BLaER1 (cell line): ENCODE results near the gene RND3.
A peak's percentile ranks its signal among the peaks of the same experiment; 100 is the strongest.

ENCODE experiments used
- H3K27ac ChIP-seq: shearing (Covaris generic); formaldehyde crosslinking; 2 replicates; pipeline ENCODE4 v1.8.1; 2022
- H3K27me3 ChIP-seq: shearing (Covaris generic); formaldehyde crosslinking; 2 replicates; pipeline ENCODE4 v1.8.1; 2022
- H3K36me3 ChIP-seq: shearing (Covaris generic); formaldehyde crosslinking; 2 replicates; pipeline ENCODE4 v1.8.1; 2022
- H3K4me1 ChIP-seq: shearing (Covaris generic); formaldehyde crosslinking; 2 replicates; pipeline ENCODE4 v1.8.1; 2022
- H3K4me2 ChIP-seq: shearing (Covaris generic); formaldehyde crosslinking; 2 replicates; pipeline ENCODE4 v1.8.1; 2022
- H3K4me3 ChIP-seq: shearing (Covaris generic); formaldehyde crosslinking; 2 replicates; pipeline ENCODE4 v1.8.1; 2022
- H3K9ac ChIP-seq: shearing (Covaris generic); formaldehyde crosslinking; 2 replicates; pipeline ENCODE4 v1.8.1; 2022
- H3K9me3 ChIP-seq: shearing (Covaris generic); formaldehyde crosslinking; 2 replicates; pipeline ENCODE4 v1.8.1; 2022
- H4K20me1 ChIP-seq: shearing (Covaris generic); formaldehyde crosslinking; 2 replicates; pipeline ENCODE4 v1.8.1; 2022
- Cebpa-rat ChIP-seq: shearing (Covaris generic); IDR thresholded peaks from 2 replicates; pipeline ENCODE4 v1.8.1; 2022

RND3 gene, protein sequence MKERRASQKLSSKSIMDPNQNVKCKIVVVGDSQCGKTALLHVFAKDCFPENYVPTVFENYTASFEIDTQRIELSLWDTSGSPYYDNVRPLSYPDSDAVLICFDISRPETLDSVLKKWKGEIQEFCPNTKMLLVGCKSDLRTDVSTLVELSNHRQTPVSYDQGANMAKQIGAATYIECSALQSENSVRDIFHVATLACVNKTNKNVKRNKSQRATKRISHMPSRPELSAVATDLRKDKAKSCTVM

DNA sequence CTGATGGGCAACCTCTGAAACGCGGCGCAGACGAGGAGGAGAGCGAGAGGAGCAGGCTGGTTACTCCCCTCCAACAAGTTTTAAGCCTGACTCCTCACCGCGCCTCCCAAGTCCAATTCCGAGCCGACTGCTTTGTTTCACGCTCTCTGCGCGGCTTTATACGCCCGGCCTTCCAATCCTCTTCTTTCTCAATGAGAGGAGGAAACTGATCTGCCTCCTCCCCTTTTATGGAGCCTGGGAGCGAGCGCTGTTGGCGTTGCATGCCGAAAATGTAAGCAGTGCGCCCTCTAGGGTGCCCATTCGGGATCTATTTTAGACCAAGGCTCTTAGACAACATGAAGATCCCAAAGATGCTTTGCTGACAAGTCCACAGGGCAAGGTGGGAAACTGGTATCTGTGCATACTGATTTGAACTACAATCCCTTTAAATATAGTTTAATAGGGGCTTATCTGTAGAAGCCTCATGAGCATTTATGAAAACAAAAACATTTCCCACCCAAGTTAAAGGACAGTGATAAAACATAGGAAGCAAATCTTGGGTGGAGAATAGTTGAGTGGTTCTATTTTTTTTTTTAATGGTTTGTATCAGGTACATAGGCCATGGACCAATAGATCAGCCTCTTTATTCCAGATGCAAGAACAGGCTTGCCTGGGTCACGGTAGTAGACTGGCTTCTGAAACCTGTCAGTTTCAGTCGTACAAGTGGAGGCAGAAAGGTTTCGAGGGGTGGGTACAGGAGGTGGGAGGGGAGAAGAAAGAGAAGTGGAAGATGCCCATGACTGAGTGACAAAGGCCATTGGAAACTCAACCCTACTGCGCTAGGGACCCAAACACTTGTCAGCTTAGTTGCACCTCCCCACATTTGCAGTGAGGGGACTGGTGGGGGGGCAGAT, at the start of gene RND3:
Gene RND3 (minus strand): TSS at position 131 of the 893 bp plus-strand sequence. CDS start 250 bp downstream, outside the sequence.
- H3K9ac ChIP-seq, result peak within 1 kb of the TSS; percentile 54

DNA sequence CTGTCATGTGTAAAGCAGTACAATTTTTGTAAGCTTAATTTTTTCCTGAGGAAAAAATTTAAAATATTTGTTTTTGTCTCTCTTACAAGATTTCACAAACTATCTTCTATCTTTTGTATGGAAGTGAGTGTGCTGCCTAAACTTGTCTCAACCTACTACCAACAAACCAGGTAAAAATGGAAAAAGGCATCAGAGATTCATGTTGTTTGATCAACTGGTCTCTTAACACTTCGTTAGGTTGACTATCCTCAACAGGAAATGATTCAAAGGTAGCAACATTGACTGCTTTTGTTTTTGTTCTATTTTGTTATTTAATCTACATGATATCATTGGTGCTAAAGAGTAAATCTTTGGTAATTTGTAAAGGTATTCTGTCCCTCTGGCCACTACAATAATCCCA, 47.7 kb upstream of the RND3 start:
- H3K9me3 ChIP-seq, result peaks cover 9% of the 10 kb centered on the region
- H3K27me3 ChIP-seq, result no peaks in the 10 kb centered on the region
- no peaks in the 10 kb centered on the region for H3K4me1 ChIP-seq
- no peak overlapping the region for H3K27ac ChIP-seq
- H3K4me3 ChIP-seq, result no peak overlapping the region
- H3K36me3 ChIP-seq, result no peaks in the 10 kb centered on the region
- H4K20me1 ChIP-seq, result no peaks in the 10 kb centered on the region
- no peak for TF ChIP-seq Cebpa-rat
- no peak overlapping the region for H3K4me2 ChIP-seq
- no peak overlapping the region for H3K9ac ChIP-seq

More for the DNA sequence above, at the start of gene RND3:
- Histone ChIP-seq H4K20me1 (peaks cover 18% of the 10 kb centered on the region; the same call in 1 of the 2 replicates), H3K27me3 (peaks cover 32% of the 10 kb centered on the region), H3K4me1 (peaks cover 30% of the 10 kb centered on the region), H3K4me2 (peak within 1 kb of the TSS; percentile 100), H3K36me3 (no peaks in the 10 kb centered on the region), H3K4me3 (peak within 1 kb of the TSS; percentile 73), H3K9me3 (no peaks in the 10 kb centered on the region), H3K27ac (no peak within 1 kb of the TSS)
- TF ChIP-seq Cebpa-rat, result no peak

DNA sequence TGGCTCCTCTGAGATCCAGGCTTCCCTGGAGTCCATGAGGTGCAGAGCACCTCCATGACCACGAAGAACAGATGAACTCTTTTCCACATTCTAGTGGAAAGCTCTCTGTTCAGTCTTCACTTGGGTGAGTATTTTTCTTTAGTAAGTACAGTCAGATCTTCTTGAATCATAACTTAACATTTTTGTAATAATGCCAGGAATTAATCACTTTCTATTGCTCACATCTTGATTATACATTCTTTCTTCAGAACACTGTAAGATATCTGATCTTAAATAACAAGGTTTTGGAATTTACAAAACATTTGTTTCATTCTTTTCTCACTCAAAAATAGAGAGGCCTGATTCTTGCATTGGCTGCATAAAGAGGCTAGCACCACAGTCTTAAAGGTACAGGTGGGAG, 45.4 kb upstream of the RND3 start:
- no peak for TF ChIP-seq Cebpa-rat
- Histone ChIP-seq H3K27ac (no peak overlapping the region), H4K20me1 (no peaks in the 10 kb centered on the region), H3K4me1 (peaks cover 13% of the 10 kb centered on the region), H3K9ac (no peak overlapping the region), H3K9me3 (peaks cover 9% of the 10 kb centered on the region), H3K4me3 (no peak overlapping the region), H3K36me3 (no peaks in the 10 kb centered on the region), H3K27me3 (no peaks in the 10 kb centered on the region), H3K4me2 (no peak overlapping the region)

DNA sequence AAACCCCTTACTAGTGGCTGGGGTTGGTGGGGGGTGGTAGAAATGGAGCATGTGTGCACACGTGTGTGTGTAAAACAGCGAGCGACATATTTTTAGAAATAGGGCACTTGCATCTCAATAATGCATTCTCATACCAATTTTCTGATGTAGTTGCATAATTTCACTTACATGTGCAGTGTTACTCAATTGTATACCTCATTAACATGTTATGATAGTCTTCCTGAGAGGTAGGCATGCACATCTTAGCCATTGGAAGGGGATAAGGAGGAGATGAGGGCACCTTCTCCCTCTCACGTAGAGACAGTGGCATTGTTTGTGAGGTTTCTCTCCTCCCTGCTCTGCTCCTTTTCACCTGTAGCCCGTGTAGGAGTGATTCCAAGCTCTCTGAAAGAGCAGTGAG, 44.6 kb upstream of the RND3 start:
- Histone ChIP-seq H3K4me3 (no peak overlapping the region), H3K9me3 (peaks cover 9% of the 10 kb centered on the region), H3K36me3 (no peaks in the 10 kb centered on the region), H3K4me1 (peaks cover 13% of the 10 kb centered on the region), H3K9ac (no peak overlapping the region), H3K27ac (no peak overlapping the region), H3K4me2 (no peak overlapping the region), H3K27me3 (no peaks in the 10 kb centered on the region), H4K20me1 (no peaks in the 10 kb centered on the region)
- no peak for TF ChIP-seq Cebpa-rat

DNA sequence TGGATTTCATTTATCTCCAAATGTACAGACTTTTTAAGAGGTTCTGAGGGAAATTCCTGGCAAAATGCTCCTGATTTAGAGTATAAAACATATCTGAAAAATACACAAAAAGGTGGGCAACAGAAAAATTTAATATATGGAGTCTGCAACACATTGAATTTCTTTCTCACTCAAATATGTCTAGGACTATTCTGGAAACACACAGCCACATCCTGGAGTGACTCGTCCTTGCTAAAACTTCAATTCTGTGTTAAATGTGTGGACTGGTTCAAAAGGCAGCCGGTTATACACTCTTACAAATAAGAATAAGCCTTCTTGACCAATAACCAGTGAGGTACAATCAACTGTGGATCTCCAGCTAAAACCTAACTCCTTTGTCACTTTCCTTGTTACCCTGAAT, 44.1 kb upstream of the RND3 start:
- no peak overlapping the region for H3K4me3 ChIP-seq
- no peaks in the 10 kb centered on the region for H3K27me3 ChIP-seq
- peaks cover 9% of the 10 kb centered on the region for H3K9me3 ChIP-seq
- H3K9ac ChIP-seq, result no peak overlapping the region
- H4K20me1 ChIP-seq, result no peaks in the 10 kb centered on the region
- no peak for TF ChIP-seq Cebpa-rat
- peaks cover 13% of the 10 kb centered on the region for H3K4me1 ChIP-seq
- H3K36me3 ChIP-seq, result no peaks in the 10 kb centered on the region
- no peak overlapping the region for H3K27ac ChIP-seq
- no peak overlapping the region for H3K4me2 ChIP-seq

DNA sequence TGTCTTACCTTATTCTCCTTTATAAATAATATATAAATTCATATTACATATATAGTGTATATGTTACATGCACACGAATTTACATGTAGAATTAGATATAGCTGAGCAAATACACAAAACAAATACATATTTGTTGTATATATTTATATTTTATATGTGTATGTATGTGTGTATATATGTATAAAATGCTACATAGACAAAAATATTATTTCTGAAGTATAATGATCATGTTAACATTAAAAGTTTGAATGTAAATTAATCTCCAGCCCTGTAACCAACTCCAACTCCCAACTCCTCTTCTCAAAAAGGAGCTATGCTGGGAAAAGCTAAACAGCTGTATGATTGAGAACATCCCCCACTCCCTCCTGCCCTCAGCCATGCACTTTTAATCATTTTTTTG, 42.7 kb upstream of the RND3 start:
- Histone ChIP-seq H3K36me3 (no peaks in the 10 kb centered on the region), H4K20me1 (no peaks in the 10 kb centered on the region), H3K4me3 (no peak overlapping the region), H3K9ac (no peak overlapping the region), H3K27ac (no peak overlapping the region), H3K9me3 (no peaks in the 10 kb centered on the region), H3K4me2 (no peak overlapping the region), H3K27me3 (no peaks in the 10 kb centered on the region), H3K4me1 (peaks cover 13% of the 10 kb centered on the region)
- no peak for TF ChIP-seq Cebpa-rat

DNA sequence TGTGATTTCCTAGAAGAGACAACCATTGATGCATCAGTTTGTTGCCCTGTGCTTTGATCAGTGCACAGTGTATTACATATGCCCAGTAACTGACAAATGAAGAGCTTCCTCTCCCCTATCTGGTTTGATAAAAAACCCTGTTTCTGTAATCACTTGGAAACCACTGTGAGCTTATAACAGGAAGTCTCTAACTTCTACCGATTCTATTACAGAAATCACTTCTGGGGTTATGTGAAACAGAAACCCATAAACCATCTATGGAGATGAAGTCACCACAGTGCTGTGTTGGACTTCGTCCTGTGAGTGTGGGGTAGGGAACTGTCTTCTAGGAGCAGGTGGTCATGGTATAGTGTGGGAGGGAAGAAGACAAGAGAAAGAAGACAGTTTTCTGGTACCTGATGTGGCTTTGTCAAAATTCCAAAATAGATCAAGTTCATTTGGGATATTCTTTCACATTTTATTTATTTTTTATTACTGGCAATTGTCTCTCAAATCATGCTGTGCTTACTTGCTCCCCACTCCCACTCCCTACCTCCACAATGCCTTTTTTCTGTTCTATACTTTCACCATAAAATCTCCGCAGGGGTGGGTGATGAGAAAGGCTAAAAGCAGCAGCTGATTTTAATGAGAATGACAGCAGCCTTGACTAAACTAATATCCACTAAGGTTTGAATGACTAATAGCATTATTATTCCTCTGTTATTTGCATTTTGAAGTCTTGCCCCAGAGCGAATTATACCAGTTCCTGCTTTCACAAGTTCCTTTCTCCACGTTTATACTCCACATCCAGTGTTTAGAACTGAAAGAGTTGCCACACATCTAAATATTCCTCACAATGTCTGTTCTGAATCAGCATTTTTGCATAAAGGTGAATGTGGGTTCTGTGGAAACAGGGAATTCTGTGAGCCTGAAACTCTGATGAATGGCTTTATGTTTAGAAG, 41.7 kb upstream of the RND3 start:
- Histone ChIP-seq H4K20me1 (no peaks in the 10 kb centered on the region), H3K9ac (no peak overlapping the region), H3K9me3 (peaks cover 4% of the 10 kb centered on the region; the same call in 1 of the 2 replicates), H3K27me3 (no peaks in the 10 kb centered on the region), H3K4me2 (peak overlapping the region; percentile 50), H3K4me3 (no peak overlapping the region), H3K36me3 (no peaks in the 10 kb centered on the region), H3K27ac (no peak overlapping the region), H3K4me1 (peaks cover 13% of the 10 kb centered on the region)
- no peak for TF ChIP-seq Cebpa-rat

DNA sequence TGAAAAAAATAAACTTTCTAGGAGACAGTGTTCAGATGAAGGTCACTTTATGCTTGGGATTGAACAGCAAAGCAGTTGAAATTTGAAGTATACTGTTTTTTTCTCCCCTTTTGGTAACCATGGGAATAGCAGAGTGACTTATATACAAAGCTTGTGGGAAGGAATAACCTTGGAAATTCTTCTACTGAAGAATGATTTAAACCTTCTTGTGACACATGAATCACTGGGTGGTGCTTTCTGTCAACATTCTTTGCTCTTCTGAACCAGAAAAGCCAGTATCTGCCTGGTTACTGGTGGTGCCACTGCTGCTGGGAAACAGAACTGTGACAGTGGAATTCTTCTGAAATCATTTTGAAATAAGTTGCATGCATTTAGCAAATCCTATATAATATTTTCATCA, 39.4 kb upstream of the RND3 start:
- Histone ChIP-seq H3K27me3 (no peaks in the 10 kb centered on the region), H3K27ac (no peak overlapping the region), H3K4me2 (no peak overlapping the region), H3K4me1 (peaks cover 13% of the 10 kb centered on the region), H4K20me1 (no peaks in the 10 kb centered on the region), H3K4me3 (no peak overlapping the region), H3K9ac (no peak overlapping the region), H3K9me3 (peaks cover 24% of the 10 kb centered on the region), H3K36me3 (no peaks in the 10 kb centered on the region)
- no peak for TF ChIP-seq Cebpa-rat

DNA sequence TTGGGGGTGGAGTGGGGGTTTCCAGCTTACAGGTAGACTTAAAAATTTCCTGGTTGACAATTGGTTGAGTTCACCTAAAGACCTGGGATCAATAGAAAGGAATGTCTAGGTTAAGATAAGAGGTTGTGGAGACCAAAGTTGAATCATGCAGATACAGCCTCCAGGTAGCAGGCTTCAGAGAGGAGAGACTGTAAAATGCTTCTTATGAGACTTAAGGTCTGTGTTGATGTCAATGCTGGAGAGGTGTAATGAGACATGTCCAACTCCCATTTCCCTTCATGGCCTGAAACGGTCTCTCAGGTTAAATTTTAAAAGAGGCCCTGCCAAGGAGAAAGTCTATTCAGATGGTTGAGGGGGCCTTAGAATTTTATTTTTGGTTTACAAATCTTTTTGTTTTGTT, 38.5 kb upstream of the RND3 start:
- no peak for TF ChIP-seq Cebpa-rat
- no peak overlapping the region for H3K9ac ChIP-seq
- H3K4me1 ChIP-seq, result peaks cover 13% of the 10 kb centered on the region
- no peak overlapping the region for H3K4me2 ChIP-seq
- H3K36me3 ChIP-seq, result no peaks in the 10 kb centered on the region
- H3K9me3 ChIP-seq, result peaks cover 24% of the 10 kb centered on the region
- H3K27me3 ChIP-seq, result no peaks in the 10 kb centered on the region
- H4K20me1 ChIP-seq, result no peaks in the 10 kb centered on the region
- no peak overlapping the region for H3K4me3 ChIP-seq
- H3K27ac ChIP-seq, result no peak overlapping the region
